ENCODE measurements around the gene TMEM39B.

DNA sequence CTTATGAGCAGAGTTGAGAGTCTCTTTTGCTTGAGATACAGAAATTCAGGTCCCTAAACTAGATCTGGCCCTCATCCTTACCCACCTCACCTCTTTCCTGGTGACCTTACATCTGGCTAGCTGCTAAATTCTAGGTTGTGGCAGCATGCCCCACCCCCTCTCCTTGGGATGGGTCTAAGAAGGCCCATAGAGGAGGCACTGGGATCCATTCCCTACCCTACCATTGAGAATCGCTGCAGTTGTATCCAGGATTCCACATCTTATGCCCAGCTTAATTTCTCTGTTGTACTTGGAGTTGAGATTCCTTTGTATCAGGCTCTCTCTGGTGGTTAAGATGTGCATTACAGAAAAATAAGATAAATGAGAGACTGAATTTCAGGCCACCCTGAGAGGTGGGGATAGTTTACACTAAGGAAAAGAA is 9.5 kb upstream of the TMEM39B start:
- TF ChIP-seq, protein P1, sequence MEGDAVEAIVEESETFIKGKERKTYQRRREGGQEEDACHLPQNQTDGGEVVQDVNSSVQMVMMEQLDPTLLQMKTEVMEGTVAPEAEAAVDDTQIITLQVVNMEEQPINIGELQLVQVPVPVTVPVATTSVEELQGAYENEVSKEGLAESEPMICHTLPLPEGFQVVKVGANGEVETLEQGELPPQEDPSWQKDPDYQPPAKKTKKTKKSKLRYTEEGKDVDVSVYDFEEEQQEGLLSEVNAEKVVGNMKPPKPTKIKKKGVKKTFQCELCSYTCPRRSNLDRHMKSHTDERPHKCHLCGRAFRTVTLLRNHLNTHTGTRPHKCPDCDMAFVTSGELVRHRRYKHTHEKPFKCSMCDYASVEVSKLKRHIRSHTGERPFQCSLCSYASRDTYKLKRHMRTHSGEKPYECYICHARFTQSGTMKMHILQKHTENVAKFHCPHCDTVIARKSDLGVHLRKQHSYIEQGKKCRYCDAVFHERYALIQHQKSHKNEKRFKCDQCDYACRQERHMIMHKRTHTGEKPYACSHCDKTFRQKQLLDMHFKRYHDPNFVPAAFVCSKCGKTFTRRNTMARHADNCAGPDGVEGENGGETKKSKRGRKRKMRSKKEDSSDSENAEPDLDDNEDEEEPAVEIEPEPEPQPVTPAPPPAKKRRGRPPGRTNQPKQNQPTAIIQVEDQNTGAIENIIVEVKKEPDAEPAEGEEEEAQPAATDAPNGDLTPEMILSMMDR (IDR thresholded peaks at IDR 0.05; ENCODE audit: low read length) = peak; percentile 71
- TF ChIP-seq EZH2 (IDR thresholded peaks at IDR 0.05; ENCODE audit: borderline replicate concordance, low read length) = no peak
